Skeletal muscle tissue (tissue), 4 donors: ENCODE data around the gene CNTN5. TPM values are rescaled to one million over a fixed set of nuclear protein-coding genes. Genes with fewer than 3 reads are reported as not detected.

ENCODE experiments used
- H3K27ac ChIP-seq: one replicate; pipeline ENCODE4 v1.7.0; 2013; ENCODE audit warnings: mild to moderate bottlenecking, low read depth, low read length, inconsistent platforms
- H3K27me3 ChIP-seq, 3 donors: one replicate each; pipeline ENCODE4 v1.7.0; 2013; ENCODE audit warnings: low read length in 3 of 3; ENCODE audit not compliant: control insufficient read depth in 3 of 3, insufficient read depth in 3 of 3
- H3K36me3 ChIP-seq, 3 donors: one replicate each; pipeline ENCODE4 v1.7.0; 2013; ENCODE audit warnings: low read length in 3 of 3; ENCODE audit not compliant: control insufficient read depth in 3 of 3, insufficient read depth in 3 of 3
- H3K4me1 ChIP-seq, 3 donors: one replicate each; pipeline ENCODE4 v1.7.0; 2013; ENCODE audit warnings: low read length in 3 of 3, mild to moderate bottlenecking in 3 of 3; ENCODE audit not compliant: control insufficient read depth in 3 of 3, insufficient read depth in 3 of 3
- H3K4me3 ChIP-seq, 3 donors: one replicate each; pipeline ENCODE4 v1.7.0; 2013; ENCODE audit warnings: low read length in 3 of 3
- H3K9ac ChIP-seq, 3 donors: one replicate each; pipeline ENCODE4 v1.7.0; 2013; ENCODE audit warnings: low read length in 3 of 3, mild to moderate bottlenecking in 3 of 3, moderate library complexity in 2 of 3, low read depth in 1 of 3
- H3K9me3 ChIP-seq, 3 donors: one replicate each; pipeline ENCODE4 v1.7.0; 2013; ENCODE audit warnings: low read length in 3 of 3; ENCODE audit not compliant: control insufficient read depth in 3 of 3
- total RNA-seq: library from RNA; depleted of rRNA; stranded (reverse); fragments of >200 nt; gene quantifications from one replicate; pipeline ENCODE4 v1.2.3, GENCODE V29; 2014
- donor health status: Osteomylitis.

Gene CNTN5
- total RNA-seq, 1 donor from 2014 or later: 10.4 TPM

GRCh38 chr11:99932684-99933083 lies 911.9 kb downstream of the CNTN5 start:
- no peaks in the 10 kb centered on the region for H3K27me3 ChIP-seq
- H3K4me1 ChIP-seq: no peaks in the 10 kb centered on the region
- no peaks in the 10 kb centered on the region for H3K9me3 ChIP-seq

GRCh38 chr11:99934008-99934407 lies 913.3 kb downstream of the CNTN5 start:
- H3K9ac ChIP-seq: no peak overlapping the region
- H3K4me3 ChIP-seq: no peak overlapping the region
- no peaks in the 10 kb centered on the region for H3K4me1 ChIP-seq
- H3K27ac ChIP-seq: no peak overlapping the region
- no peaks in the 10 kb centered on the region for H3K9me3 ChIP-seq
- H3K27me3 ChIP-seq: no peaks in the 10 kb centered on the region
- H3K36me3 ChIP-seq: no peaks in the 10 kb centered on the region

More at GRCh38 chr11:99932684-99933083, 911.9 kb downstream of the CNTN5 start:
- no peak overlapping the region for H3K4me3 ChIP-seq
- H3K9ac ChIP-seq: no peak overlapping the region
- no peaks in the 10 kb centered on the region for H3K36me3 ChIP-seq
- H3K27ac ChIP-seq: no peak overlapping the region

GRCh38 chr11:99937330-99937729 lies 916.6 kb downstream of the CNTN5 start:
- Histone ChIP-seq H3K9me3 (no peaks in the 10 kb centered on the region), H3K27me3 (no peaks in the 10 kb centered on the region), H3K9ac (no peak overlapping the region), H3K27ac (no peak overlapping the region), H3K36me3 (no peaks in the 10 kb centered on the region), H3K4me1 (no peaks in the 10 kb centered on the region), H3K4me3 (no peak overlapping the region)

- H3K4me1 ChIP-seq: no peaks in the 10 kb centered on the region
- H3K27ac ChIP-seq: no peak overlapping the region
- H3K27me3 ChIP-seq: no peaks in the 10 kb centered on the region
- no peaks in the 10 kb centered on the region for H3K9me3 ChIP-seq
- H3K4me3 ChIP-seq: no peak overlapping the region
- no peaks in the 10 kb centered on the region for H3K36me3 ChIP-seq
- H3K9ac ChIP-seq: no peak overlapping the region
These were observed 932.1 kb downstream of the CNTN5 start for GRCh38 chr11:99952816-99953215.

GRCh38 chr11:99960536-99960935 lies 939.8 kb downstream of the CNTN5 start:
- Histone ChIP-seq H3K9me3 (no peaks in the 10 kb centered on the region), H3K9ac (no peak overlapping the region), H3K27me3 (no peaks in the 10 kb centered on the region), H3K36me3 (no peaks in the 10 kb centered on the region), H3K4me1 (no peaks in the 10 kb centered on the region), H3K4me3 (no peak overlapping the region), H3K27ac (no peak overlapping the region)

GRCh38 chr11:99968336-99968735 lies 947.6 kb downstream of the CNTN5 start:
- H3K36me3 ChIP-seq: no peaks in the 10 kb centered on the region
- H3K9me3 ChIP-seq: no peaks in the 10 kb centered on the region
- H3K4me1 ChIP-seq: no peaks in the 10 kb centered on the region
- no peaks in the 10 kb centered on the region for H3K27me3 ChIP-seq
- H3K4me3 ChIP-seq: no peak overlapping the region
- H3K27ac ChIP-seq: no peak overlapping the region
- H3K9ac ChIP-seq: no peak overlapping the region

GRCh38 chr11:99973993-99974392 lies 953.2 kb downstream of the CNTN5 start:
- Histone ChIP-seq H3K4me1 (no peaks in the 10 kb centered on the region), H3K27me3 (no peaks in the 10 kb centered on the region)

GRCh38 chr11:99979042-99979441 lies 958.3 kb downstream of the CNTN5 start:
- Histone ChIP-seq H3K9ac (no peak overlapping the region), H3K27me3 (no peaks in the 10 kb centered on the region), H3K27ac (no peak overlapping the region), H3K4me1 (no peaks in the 10 kb centered on the region), H3K36me3 (no peaks in the 10 kb centered on the region), H3K4me3 (no peak overlapping the region), H3K9me3 (no peaks in the 10 kb centered on the region)

More at GRCh38 chr11:99973993-99974392, 953.2 kb downstream of the CNTN5 start:
- H3K36me3 ChIP-seq: no peaks in the 10 kb centered on the region
- no peak overlapping the region for H3K9ac ChIP-seq
- no peaks in the 10 kb centered on the region for H3K9me3 ChIP-seq
- no peak overlapping the region for H3K4me3 ChIP-seq
- no peak overlapping the region for H3K27ac ChIP-seq

GRCh38 chr11:99987821-99988470 lies 967.2 kb downstream of the CNTN5 start:
- no peak overlapping the region for H3K27ac ChIP-seq
- H3K27me3 ChIP-seq: no peaks in the 10 kb centered on the region
- H3K4me3 ChIP-seq: no peak overlapping the region
- no peaks in the 10 kb centered on the region for H3K9me3 ChIP-seq
- no peak overlapping the region for H3K9ac ChIP-seq
- no peaks in the 10 kb centered on the region for H3K36me3 ChIP-seq
- no peaks in the 10 kb centered on the region for H3K4me1 ChIP-seq

- no peak overlapping the region for H3K9ac ChIP-seq
- H3K4me3 ChIP-seq: no peak overlapping the region
- H3K9me3 ChIP-seq: no peaks in the 10 kb centered on the region
- H3K27me3 ChIP-seq: no peaks in the 10 kb centered on the region
- no peak overlapping the region for H3K27ac ChIP-seq
- no peaks in the 10 kb centered on the region for H3K36me3 ChIP-seq
- no peaks in the 10 kb centered on the region for H3K4me1 ChIP-seq
These were observed 967.7 kb downstream of the CNTN5 start for GRCh38 chr11:99988471-99988837.
